22Rv1 (cell line): Measurements from ENCODE around the gene SPINK1.
"Not testable (repeated sequence)": the region's sequence is repeated elsewhere in the genome, so short reads cannot be mapped to it uniquely, and the experiment has no call there.

ENCODE experiments used
- CTCF ChIP-seq: fragments of 450-650 bp; IDR thresholded peaks from 2 replicates; pipeline ENCODE4 v1.5.1; 2017; ENCODE audit warnings: mild to moderate bottlenecking
- ZFX ChIP-seq: fragments of 450-650 bp; IDR thresholded peaks from 2 replicates; pipeline ENCODE4 v1.6.1; 2017; ENCODE audit warnings: antibody characterized with exemption, borderline replicate concordance

DNA sequence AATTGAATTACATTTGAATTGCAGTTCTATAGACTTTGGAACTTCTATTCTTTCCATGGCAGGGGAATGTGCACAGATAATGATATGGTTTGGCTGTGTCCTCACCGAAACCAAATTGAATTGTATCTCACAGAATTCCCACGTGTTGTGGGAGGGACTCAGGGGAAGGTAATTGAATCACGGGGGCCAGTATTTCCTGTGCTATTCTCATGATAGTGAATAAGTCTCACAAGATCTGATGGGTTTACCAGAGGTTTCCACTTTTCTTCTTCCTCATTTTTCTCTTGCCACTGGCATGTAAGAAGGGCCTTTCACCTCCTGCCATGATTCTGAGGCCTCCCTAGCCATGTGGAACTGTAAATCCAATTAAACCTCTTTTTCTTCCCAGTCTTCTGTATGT, 28.3 kb downstream of the SPINK1 start:
- not testable (repeated sequence) for TF ChIP-seq CTCF, ZFX
